ENCODE measurements around the gene PDCD6IP. TPM values are rescaled to one million over a fixed set of nuclear protein-coding genes. Genes with fewer than 3 reads are reported as not detected.

Gene PDCD6IP
- polyA plus RNA-seq, 3 donors, result 88.8 to 100 (median 90.2) TPM

- H3K27me3 ChIP-seq (ENCODE audit: control insufficient read depth in 2 of 2, insufficient read depth in 2 of 2, low read length in 2 of 2), result no peaks in the 10 kb centered on the region
- intact Hi-C loops (cut with micrococcal nuclease), result no loop called here
- H3K27ac ChIP-seq (ENCODE audit: low read depth in 1 of 2, low read length in 2 of 2), result no peak overlapping the region
- no peaks in the 10 kb centered on the region for H3K36me3 ChIP-seq (replicated peaks in 1 of 2; ENCODE audit: control insufficient read depth in 1 of 2, insufficient read depth in 2 of 2, low read length in 2 of 2)
- no peak overlapping the region for H3K4me2 ChIP-seq (replicated peaks; ENCODE audit: extremely low read depth, low read length, poor library complexity, severe bottlenecking)
- no peak for DNase-seq
- no peak for TF ChIP-seq CTCF (IDR thresholded peaks at IDR 0.05)
- no peak overlapping the region for H3K9ac ChIP-seq (ENCODE audit: insufficient read depth, low read length, poor library complexity, severe bottlenecking)
- no peaks in the 10 kb centered on the region for H3K9me3 ChIP-seq (replicated peaks in 1 of 2; ENCODE audit: control insufficient read depth in 1 of 2, insufficient read depth in 1 of 2, low read length in 2 of 2)
- H3K9me3 Mint-ChIP-seq, result peaks cover 0 to 2% (median 0%) of the 10 kb centered on the region in 7 donors
- H3K4me3 ChIP-seq (replicated peaks in 1 of 3; ENCODE audit: low read depth in 2 of 3, low read length in 3 of 3), result no peak overlapping the region
- WGBS (ENCODE audit: insufficient coverage), result 100% methylated on average over 1 of the region's 2 CpGs
- H3K79me2 ChIP-seq (ENCODE audit: insufficient read depth, low read length), result no peaks in the 10 kb centered on the region
- H2AFZ ChIP-seq (ENCODE audit: insufficient read depth, low read depth, low read length, poor library complexity, severe bottlenecking), result no peak overlapping the region
- no peak overlapping the region for H3K4me3 Mint-ChIP-seq
- H3K36me3 Mint-ChIP-seq, result no peaks in the 10 kb centered on the region
- H3K4me1 Mint-ChIP-seq, result peaks cover 3% of the 10 kb centered on the region
- no peak overlapping the region for H3K27ac Mint-ChIP-seq
- no peaks in the 10 kb centered on the region for H4K20me1 ChIP-seq (ENCODE audit: insufficient read depth, low read length)
- H3K27me3 Mint-ChIP-seq (ENCODE audit: low read depth in 3 of 3), result peaks cover 0 to 1% (median 0%) of the 10 kb centered on the region in 3 donors
- H3K4me1 ChIP-seq (ENCODE audit: control insufficient read depth in 1 of 2, insufficient read depth in 2 of 2, low read length in 2 of 2), result no peaks in the 10 kb centered on the region
Observed at GRCh38 chr3:33879540-33879939, 81.1 kb downstream of the PDCD6IP start.

GRCh38 chr3:33881156-33882064 lies 83.0 kb downstream of the PDCD6IP start:
- intact Hi-C loops (cut with micrococcal nuclease), result loop anchor here in 1 of 2 donors (10.0 kb wide), 1 partner anchor 803 kb away; no protein-coding TSS in a partner anchor
- peaks cover 0 to 2% (median 0%) of the 10 kb centered on the region in 7 donors for H3K9me3 Mint-ChIP-seq
- no peak overlapping the region for H3K27ac ChIP-seq (ENCODE audit: low read depth in 1 of 2, low read length in 2 of 2)
- no peaks in the 10 kb centered on the region for H4K20me1 ChIP-seq (ENCODE audit: insufficient read depth, low read length)
- no peak overlapping the region for H2AFZ ChIP-seq (ENCODE audit: insufficient read depth, low read depth, low read length, poor library complexity, severe bottlenecking)
- H3K9me3 ChIP-seq (replicated peaks in 1 of 2; ENCODE audit: control insufficient read depth in 1 of 2, insufficient read depth in 1 of 2, low read length in 2 of 2), result no peaks in the 10 kb centered on the region
- no peak for TF ChIP-seq CTCF (IDR thresholded peaks at IDR 0.05)
- WGBS (ENCODE audit: insufficient coverage), result 96% methylated on average over 14 of the region's 14 CpGs
- H3K79me2 ChIP-seq (ENCODE audit: insufficient read depth, low read length), result no peaks in the 10 kb centered on the region
- DNase-seq, result no peak
- no peak overlapping the region for H3K4me3 ChIP-seq (replicated peaks in 1 of 3; ENCODE audit: low read depth in 2 of 3, low read length in 3 of 3)
- H3K4me3 Mint-ChIP-seq, result no peak overlapping the region
- peaks cover 3% of the 10 kb centered on the region for H3K4me1 Mint-ChIP-seq
- no peaks in the 10 kb centered on the region for H3K27me3 ChIP-seq (ENCODE audit: control insufficient read depth in 2 of 2, insufficient read depth in 2 of 2, low read length in 2 of 2)
- H3K9ac ChIP-seq (ENCODE audit: insufficient read depth, low read length, poor library complexity, severe bottlenecking), result no peak overlapping the region
- peaks cover 0 to 1% (median 0%) of the 10 kb centered on the region in 3 donors for H3K27me3 Mint-ChIP-seq (ENCODE audit: low read depth in 3 of 3)
- no peaks in the 10 kb centered on the region for H3K36me3 Mint-ChIP-seq
- no peaks in the 10 kb centered on the region for H3K4me1 ChIP-seq (ENCODE audit: control insufficient read depth in 1 of 2, insufficient read depth in 2 of 2, low read length in 2 of 2)
- H3K4me2 ChIP-seq (replicated peaks; ENCODE audit: extremely low read depth, low read length, poor library complexity, severe bottlenecking), result no peak overlapping the region
- no peaks in the 10 kb centered on the region for H3K36me3 ChIP-seq (replicated peaks in 1 of 2; ENCODE audit: control insufficient read depth in 1 of 2, insufficient read depth in 2 of 2, low read length in 2 of 2)
- no peak overlapping the region for H3K27ac Mint-ChIP-seq

Data from CD14-positive monocyte (primary cell).